Glutamatergic neuron (in vitro differentiated cells): ENCODE results near the gene NOLC1. TPM values are rescaled to one million over a fixed set of nuclear protein-coding genes. Genes with fewer than 3 reads are reported as not detected.
A peak's percentile ranks its signal among the peaks of the same experiment; 100 is the strongest.

ENCODE experiments used
- DNase-seq: peaks from one replicate; pipeline ENCODE4 v3.0.0; 2022
- H3K27ac Mint-ChIP-seq: one replicate; pipeline ENCODE4 v1.8.0; 2020; ENCODE audit warnings: mild to moderate bottlenecking, mixed read lengths, inconsistent platforms; ENCODE audit not compliant: unreplicated experiment
- H3K27me3 Mint-ChIP-seq: one replicate; pipeline ENCODE4 v1.8.0; 2020; ENCODE audit warnings: mild to moderate bottlenecking, moderate library complexity, mixed read lengths, inconsistent platforms; ENCODE audit not compliant: unreplicated experiment
- H3K36me3 Mint-ChIP-seq: one replicate; pipeline ENCODE4 v1.8.0; 2020; ENCODE audit warnings: mild to moderate bottlenecking, mixed read lengths, inconsistent platforms; ENCODE audit not compliant: unreplicated experiment
- H3K4me1 Mint-ChIP-seq: one replicate; pipeline ENCODE4 v1.8.0; 2020; ENCODE audit warnings: mild to moderate bottlenecking, low read depth, mixed read lengths, inconsistent platforms; ENCODE audit not compliant: unreplicated experiment
- H3K4me3 Mint-ChIP-seq: one replicate; pipeline ENCODE4 v1.8.0; 2020; ENCODE audit warnings: mild to moderate bottlenecking, mixed read lengths, inconsistent platforms; ENCODE audit not compliant: unreplicated experiment
- H3K9me3 Mint-ChIP-seq: one replicate; pipeline ENCODE4 v1.8.0; 2020; ENCODE audit warnings: mild to moderate bottlenecking, moderate library complexity, mixed read lengths, inconsistent platforms; ENCODE audit not compliant: unreplicated experiment
- total RNA-seq: library from RNA; stranded (reverse); fragmentation: NEBNext Ultra II Directional; extraction: Animal tissue kit (Norgen Biotek cat#: 25700); gene quantifications from one replicate; pipeline ENCODE4 v1.2.1, GENCODE V29; 2021; ENCODE audit not compliant: unreplicated experiment
- TF ChIP-seq, protein P1 (sequence below): fragments of 200-600 bp; sonication (generic); IDR thresholded peaks from one replicate; pipeline ENCODE4 v1.5.0; 2021; ENCODE audit not compliant: partially characterized antibody, unreplicated experiment

Gene NOLC1
- total RNA-seq, 1 donor from 2014 or later: 59.5 TPM

DNA sequence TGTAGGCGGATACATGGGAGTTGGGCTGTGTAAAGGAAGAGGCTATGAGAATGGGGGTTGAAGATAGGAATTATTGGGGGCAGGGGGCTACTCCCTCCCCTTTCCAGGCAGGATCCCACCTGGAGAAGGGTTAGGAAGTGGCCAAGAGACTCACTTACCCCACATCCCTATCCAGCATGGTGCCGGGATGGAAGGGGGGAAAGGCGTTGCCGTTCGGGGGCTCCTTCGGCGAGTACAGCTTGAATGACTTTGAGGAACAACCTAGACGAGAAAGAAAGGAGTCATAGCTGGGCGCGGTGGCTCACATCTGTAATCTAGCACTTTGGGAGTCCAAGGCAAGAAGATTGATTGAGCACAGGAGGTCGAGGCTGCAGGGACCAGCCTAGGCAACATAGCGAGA is 40.9 kb upstream of the NOLC1 start:
- H3K4me1 Mint-ChIP-seq: peaks cover 37% of the 10 kb centered on the region
- H3K27ac Mint-ChIP-seq: peak overlapping the region; percentile 64
- peaks cover 23% of the 10 kb centered on the region for H3K27me3 Mint-ChIP-seq
- no peak for DNase-seq
- peak overlapping the region; percentile 98 for H3K4me3 Mint-ChIP-seq
- H3K9me3 Mint-ChIP-seq: peaks cover 18% of the 10 kb centered on the region
- H3K36me3 Mint-ChIP-seq: peaks cover 6% of the 10 kb centered on the region
- TF ChIP-seq, protein P1, sequence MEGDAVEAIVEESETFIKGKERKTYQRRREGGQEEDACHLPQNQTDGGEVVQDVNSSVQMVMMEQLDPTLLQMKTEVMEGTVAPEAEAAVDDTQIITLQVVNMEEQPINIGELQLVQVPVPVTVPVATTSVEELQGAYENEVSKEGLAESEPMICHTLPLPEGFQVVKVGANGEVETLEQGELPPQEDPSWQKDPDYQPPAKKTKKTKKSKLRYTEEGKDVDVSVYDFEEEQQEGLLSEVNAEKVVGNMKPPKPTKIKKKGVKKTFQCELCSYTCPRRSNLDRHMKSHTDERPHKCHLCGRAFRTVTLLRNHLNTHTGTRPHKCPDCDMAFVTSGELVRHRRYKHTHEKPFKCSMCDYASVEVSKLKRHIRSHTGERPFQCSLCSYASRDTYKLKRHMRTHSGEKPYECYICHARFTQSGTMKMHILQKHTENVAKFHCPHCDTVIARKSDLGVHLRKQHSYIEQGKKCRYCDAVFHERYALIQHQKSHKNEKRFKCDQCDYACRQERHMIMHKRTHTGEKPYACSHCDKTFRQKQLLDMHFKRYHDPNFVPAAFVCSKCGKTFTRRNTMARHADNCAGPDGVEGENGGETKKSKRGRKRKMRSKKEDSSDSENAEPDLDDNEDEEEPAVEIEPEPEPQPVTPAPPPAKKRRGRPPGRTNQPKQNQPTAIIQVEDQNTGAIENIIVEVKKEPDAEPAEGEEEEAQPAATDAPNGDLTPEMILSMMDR: no peak

- peaks cover 27% of the 10 kb centered on the region for H3K27me3 Mint-ChIP-seq
- H3K9me3 Mint-ChIP-seq: peaks cover 26% of the 10 kb centered on the region
- peaks cover 44% of the 10 kb centered on the region for H3K4me1 Mint-ChIP-seq
- peak overlapping the region; percentile 98 for H3K4me3 Mint-ChIP-seq
- no peak for DNase-seq
- H3K27ac Mint-ChIP-seq: peak overlapping the region; percentile 99
- TF ChIP-seq, protein P1: no peak
- peaks cover 6% of the 10 kb centered on the region for H3K36me3 Mint-ChIP-seq
Observed at GRCh38 chr10:102112210-102112817, 39.9 kb upstream of the NOLC1 start.

- DNase-seq: no peak
- H3K9me3 Mint-ChIP-seq: peaks cover 33% of the 10 kb centered on the region
- TF ChIP-seq, protein P1: no peak
- H3K27me3 Mint-ChIP-seq: peaks cover 35% of the 10 kb centered on the region
- peak overlapping the region; percentile 98 for H3K4me3 Mint-ChIP-seq
- H3K4me1 Mint-ChIP-seq: peaks cover 50% of the 10 kb centered on the region
- peaks cover 6% of the 10 kb centered on the region for H3K36me3 Mint-ChIP-seq
- H3K27ac Mint-ChIP-seq: peak overlapping the region; percentile 99
Observed at GRCh38 chr10:102113261-102113955, 38.8 kb upstream of the NOLC1 start.

DNA sequence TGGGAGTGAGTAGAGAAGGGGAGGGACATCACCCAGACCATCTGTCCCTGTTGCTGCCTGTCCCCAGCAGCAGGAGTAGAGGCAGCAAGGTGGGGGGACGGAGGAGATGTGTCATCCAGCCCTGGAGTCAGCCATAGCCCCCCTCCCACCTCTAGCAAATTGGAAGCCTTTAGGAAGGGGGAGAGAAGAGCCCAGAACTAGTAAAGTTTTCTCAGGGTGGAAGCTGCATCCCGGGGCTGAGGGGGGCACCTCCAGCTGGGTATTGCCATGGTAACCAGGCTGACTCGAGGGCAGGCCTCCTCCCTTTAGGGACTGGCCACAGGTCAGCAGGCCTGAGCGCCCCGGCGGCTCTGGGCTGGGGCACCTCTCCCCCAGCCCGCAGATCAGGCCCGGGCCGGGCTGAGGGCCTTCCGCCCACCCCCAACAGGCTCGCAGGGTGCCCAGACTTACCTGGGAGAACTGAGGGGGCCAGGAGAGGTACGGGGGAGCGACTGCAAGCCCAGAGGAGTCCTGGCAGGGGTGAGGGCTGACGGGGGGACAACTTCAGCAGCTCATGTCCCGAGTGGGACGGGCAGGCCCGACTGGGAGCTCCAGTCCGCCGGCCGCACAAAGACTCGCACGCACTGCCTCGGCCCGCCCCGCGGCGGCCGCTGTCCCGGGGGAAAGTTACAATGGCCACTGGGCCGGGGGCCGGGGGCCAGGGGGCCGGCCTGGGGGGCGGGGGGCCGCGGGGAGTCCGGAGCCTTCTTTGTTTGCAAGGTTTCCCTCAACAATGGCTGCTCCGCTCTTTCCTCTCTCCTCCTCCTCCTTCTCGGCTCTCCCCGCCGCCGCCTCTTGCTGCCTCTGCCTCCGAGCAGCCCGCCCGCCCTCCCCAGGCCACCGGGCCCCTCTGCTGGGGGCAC is 38.0 kb upstream of the NOLC1 start:
- DNase-seq: peak; percentile 61
- peak overlapping the region; percentile 98 for H3K4me3 Mint-ChIP-seq
- TF ChIP-seq, protein P1: no peak
- H3K27me3 Mint-ChIP-seq: peaks cover 36% of the 10 kb centered on the region
- peaks cover 37% of the 10 kb centered on the region for H3K9me3 Mint-ChIP-seq
- H3K36me3 Mint-ChIP-seq: peaks cover 4% of the 10 kb centered on the region
- peaks cover 51% of the 10 kb centered on the region for H3K4me1 Mint-ChIP-seq
- peak overlapping the region; percentile 100 for H3K27ac Mint-ChIP-seq
